ENCODE results near the gene SBF2.
A peak's percentile ranks its signal among the peaks of the same experiment; 100 is the strongest.

Gene SBF2

GRCh38 chr11:10021563-10021962 is 272.5 kb downstream of the SBF2 start:
- no peak overlapping the region for H3K27ac ChIP-seq
- H3K36me3 ChIP-seq: no peaks in the 10 kb centered on the region
- H3K9me3 ChIP-seq: no peaks in the 10 kb centered on the region
- H3K4me3 ChIP-seq (ENCODE audit: low read depth in 1 of 2, low read length in 1 of 2): no peak overlapping the region
- TF ChIP-seq, protein P1, sequence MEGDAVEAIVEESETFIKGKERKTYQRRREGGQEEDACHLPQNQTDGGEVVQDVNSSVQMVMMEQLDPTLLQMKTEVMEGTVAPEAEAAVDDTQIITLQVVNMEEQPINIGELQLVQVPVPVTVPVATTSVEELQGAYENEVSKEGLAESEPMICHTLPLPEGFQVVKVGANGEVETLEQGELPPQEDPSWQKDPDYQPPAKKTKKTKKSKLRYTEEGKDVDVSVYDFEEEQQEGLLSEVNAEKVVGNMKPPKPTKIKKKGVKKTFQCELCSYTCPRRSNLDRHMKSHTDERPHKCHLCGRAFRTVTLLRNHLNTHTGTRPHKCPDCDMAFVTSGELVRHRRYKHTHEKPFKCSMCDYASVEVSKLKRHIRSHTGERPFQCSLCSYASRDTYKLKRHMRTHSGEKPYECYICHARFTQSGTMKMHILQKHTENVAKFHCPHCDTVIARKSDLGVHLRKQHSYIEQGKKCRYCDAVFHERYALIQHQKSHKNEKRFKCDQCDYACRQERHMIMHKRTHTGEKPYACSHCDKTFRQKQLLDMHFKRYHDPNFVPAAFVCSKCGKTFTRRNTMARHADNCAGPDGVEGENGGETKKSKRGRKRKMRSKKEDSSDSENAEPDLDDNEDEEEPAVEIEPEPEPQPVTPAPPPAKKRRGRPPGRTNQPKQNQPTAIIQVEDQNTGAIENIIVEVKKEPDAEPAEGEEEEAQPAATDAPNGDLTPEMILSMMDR (IDR thresholded peaks at IDR 0.05): no peak
- H3K27me3 ChIP-seq: no peaks in the 10 kb centered on the region
- H3K4me1 ChIP-seq (ENCODE audit: control insufficient read depth in 1 of 2, insufficient read depth in 1 of 2, low read depth in 1 of 2, low read length in 1 of 2): peaks cover 0 to 5% of the 10 kb centered on the region in 2 experiments

GRCh38 chr11:10019906-10020682 is 273.9 kb downstream of the SBF2 start:
- Histone ChIP-seq H3K27me3 (no peaks in the 10 kb centered on the region), H3K4me1 (ENCODE audit: control insufficient read depth in 1 of 2, insufficient read depth in 1 of 2, low read depth in 1 of 2, low read length in 1 of 2) (peaks cover 0 to 5% of the 10 kb centered on the region in 2 experiments), H3K27ac (no peak overlapping the region), H3K9me3 (no peaks in the 10 kb centered on the region), H3K36me3 (no peaks in the 10 kb centered on the region), H3K4me3 (ENCODE audit: low read depth in 1 of 2, low read length in 1 of 2) (no peak overlapping the region)
- TF ChIP-seq, protein P1 (IDR thresholded peaks at IDR 0.05): no peak

DNA sequence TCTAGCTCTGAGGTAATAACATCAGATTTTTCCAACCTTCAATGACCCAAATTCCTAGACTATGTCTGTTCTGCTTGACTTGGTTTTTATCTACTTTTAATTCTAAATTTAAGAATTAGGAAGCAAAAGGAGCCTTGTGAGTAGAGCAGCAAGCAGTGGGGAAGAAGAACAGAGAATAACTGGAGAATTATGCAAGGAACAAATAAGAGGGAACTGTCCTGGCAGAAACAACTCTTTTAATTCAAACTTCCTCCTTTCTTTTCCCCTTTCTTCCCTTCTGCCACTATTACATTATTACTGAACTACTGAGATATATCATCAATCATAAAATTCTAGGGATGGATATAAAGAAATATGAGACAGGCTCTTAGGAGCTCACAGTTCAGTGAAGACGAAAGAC is 276.1 kb downstream of the SBF2 start:
- TF ChIP-seq, protein P1 (IDR thresholded peaks at IDR 0.05): no peak
- no peak overlapping the region for H3K4me3 ChIP-seq (ENCODE audit: low read depth in 1 of 2, low read length in 1 of 2)
- H3K4me1 ChIP-seq (ENCODE audit: control insufficient read depth in 1 of 2, insufficient read depth in 1 of 2, low read depth in 1 of 2, low read length in 1 of 2): peaks cover 0 to 5% of the 10 kb centered on the region in 2 experiments

GRCh38 chr11:10017050-10017449 is 277.0 kb downstream of the SBF2 start:
- Histone ChIP-seq H3K4me1 (ENCODE audit: control insufficient read depth in 1 of 2, insufficient read depth in 1 of 2, low read depth in 1 of 2, low read length in 1 of 2) (peaks cover 0 to 5% of the 10 kb centered on the region in 2 experiments), H3K27me3 (no peaks in the 10 kb centered on the region), H3K36me3 (no peaks in the 10 kb centered on the region), H3K27ac (no peak overlapping the region), H3K4me3 (ENCODE audit: low read depth in 1 of 2, low read length in 1 of 2) (no peak overlapping the region), H3K9me3 (no peaks in the 10 kb centered on the region)
- TF ChIP-seq, protein P1 (IDR thresholded peaks at IDR 0.05): no peak

More for the DNA sequence above, 276.1 kb downstream of the SBF2 start:
- H3K36me3 ChIP-seq: no peaks in the 10 kb centered on the region
- H3K27ac ChIP-seq: peak overlapping the region; percentile 21
- H3K27me3 ChIP-seq: no peaks in the 10 kb centered on the region
- no peaks in the 10 kb centered on the region for H3K9me3 ChIP-seq

- H3K4me3 ChIP-seq (ENCODE audit: low read depth in 1 of 2, low read length in 1 of 2): no peak overlapping the region
- no peak overlapping the region for H3K27ac ChIP-seq
Measured at GRCh38 chr11:10012068-10012467, 282.0 kb downstream of the SBF2 start.

More at GRCh38 chr11:10012068-10012467, 282.0 kb downstream of the SBF2 start:
- Histone ChIP-seq H3K4me1 (ENCODE audit: control insufficient read depth in 1 of 2, insufficient read depth in 1 of 2, low read depth in 1 of 2, low read length in 1 of 2) (no peaks in the 10 kb centered on the region), H3K9me3 (peaks cover 5% of the 10 kb centered on the region), H3K27me3 (no peaks in the 10 kb centered on the region), H3K36me3 (no peaks in the 10 kb centered on the region)
- TF ChIP-seq, protein P1 (IDR thresholded peaks at IDR 0.05): no peak
